ENCODE results near the gene AXIN2.
"Not testable (repeated sequence)": the region's sequence is repeated elsewhere in the genome, so short reads cannot be mapped to it uniquely, and the experiment has no call there.

The AXIN2 gene

DNA sequence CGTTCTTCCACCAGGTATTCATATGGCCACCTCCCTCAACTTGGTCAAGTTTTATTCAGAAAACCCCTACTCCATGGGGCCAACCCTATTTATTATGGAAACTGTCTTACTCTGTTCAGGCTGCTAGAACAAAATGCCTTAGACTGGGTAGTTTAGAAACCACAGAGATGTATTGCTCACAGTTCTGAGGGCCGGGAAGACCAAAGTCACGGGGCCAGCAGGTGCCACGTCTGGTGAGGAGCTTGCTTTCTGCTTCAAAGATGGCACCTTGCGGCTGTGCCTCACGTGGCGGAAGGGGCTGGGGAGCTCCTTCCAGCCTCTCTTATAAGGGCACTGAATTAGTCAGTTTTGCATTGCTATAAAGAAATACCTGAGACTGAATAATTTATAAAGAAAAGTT lies 74.3 kb downstream of the AXIN2 start:
- Mint-ChIP-seq H3K27ac (no peak overlapping the region), H3K4me1 (ENCODE audit: low read depth) (no peaks in the 10 kb centered on the region), H3K27me3 (peaks cover 1% of the 10 kb centered on the region), H3K9me3 (peaks cover 11% of the 10 kb centered on the region), H3K36me3 (ENCODE audit: low read depth) (no peaks in the 10 kb centered on the region), H3K4me3 (no peak overlapping the region)
- intact Hi-C loops (cut with micrococcal nuclease), result no loop called here

DNA sequence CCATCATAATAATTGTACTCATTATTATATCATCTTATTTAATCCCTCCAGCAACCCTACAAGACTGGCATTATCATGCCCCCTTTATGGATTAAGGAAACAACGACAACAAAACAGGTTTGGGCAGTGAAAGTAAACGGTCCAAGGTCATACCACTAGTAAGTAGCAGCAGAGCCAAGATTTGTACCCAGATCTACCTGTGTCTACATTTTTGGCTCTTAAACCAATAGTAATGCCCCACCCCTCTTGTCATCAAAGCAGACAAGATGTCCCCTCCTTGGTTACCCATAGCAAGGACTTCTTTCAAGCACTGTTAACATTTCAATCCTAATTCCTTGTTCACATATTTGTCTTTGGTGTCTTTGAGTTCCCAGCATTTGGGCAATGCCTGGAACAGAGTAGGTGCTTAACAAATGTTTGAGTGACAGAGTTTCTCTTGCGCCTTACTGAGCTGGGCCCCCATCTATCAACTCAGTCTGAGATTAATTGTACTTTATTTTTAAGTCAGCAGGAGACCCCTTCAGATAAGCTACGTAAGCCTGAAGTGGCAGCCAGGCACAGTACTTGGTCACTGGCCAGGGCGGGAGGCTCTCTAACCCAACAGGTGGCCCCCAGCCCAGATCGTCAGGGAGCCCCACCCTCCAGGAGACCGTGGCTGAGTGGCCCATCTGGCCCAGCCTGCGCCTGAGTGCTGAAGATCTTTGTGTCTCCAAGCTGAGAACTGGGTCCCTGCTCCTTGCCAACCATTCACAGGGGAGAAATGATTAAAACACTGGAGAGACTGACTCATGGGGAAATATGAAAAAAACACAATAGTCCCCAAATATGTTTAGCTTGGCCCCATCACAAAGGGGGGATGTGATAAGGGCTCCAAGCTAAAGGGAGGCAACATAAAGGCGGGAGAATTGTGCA lies 75.8 kb downstream of the AXIN2 start:
- H3K4me3 Mint-ChIP-seq, result no peak overlapping the region
- peaks cover 1% of the 10 kb centered on the region for H3K27me3 Mint-ChIP-seq
- H3K4me1 Mint-ChIP-seq (ENCODE audit: low read depth), result no peaks in the 10 kb centered on the region
- no peak overlapping the region for H3K27ac Mint-ChIP-seq
- H3K9me3 Mint-ChIP-seq, result peaks cover 16% of the 10 kb centered on the region
- intact Hi-C loops (cut with micrococcal nuclease), result no loop called here
- no peaks in the 10 kb centered on the region for H3K36me3 Mint-ChIP-seq (ENCODE audit: low read depth)

DNA sequence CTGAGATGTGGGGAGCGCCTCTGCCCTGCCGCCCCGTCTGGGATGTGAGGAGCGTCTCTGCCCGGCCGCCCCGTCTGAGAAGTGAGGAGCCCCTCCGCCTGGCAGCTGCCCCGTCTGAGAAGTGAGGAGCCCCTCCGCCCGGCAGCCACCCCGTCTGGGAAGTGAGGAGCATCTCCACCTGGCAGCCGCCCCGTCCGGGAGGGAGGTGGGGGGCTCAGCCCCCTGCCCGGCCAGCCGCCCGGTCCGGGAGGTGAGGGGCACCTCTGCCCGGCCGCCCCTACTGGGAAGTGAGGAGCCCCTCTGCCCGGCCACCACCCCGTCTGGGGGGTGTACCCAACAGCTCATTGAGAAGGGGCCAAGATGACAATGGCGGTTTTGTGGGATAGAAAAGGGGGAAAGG lies 77.0 kb downstream of the AXIN2 start:
- H3K4me3 Mint-ChIP-seq; intact Hi-C loops (cut with micrococcal nuclease); H3K4me1 Mint-ChIP-seq (ENCODE audit: low read depth); H3K27me3 Mint-ChIP-seq; H3K36me3 Mint-ChIP-seq (ENCODE audit: low read depth); H3K27ac Mint-ChIP-seq: not testable (repeated sequence)
- H3K9me3 Mint-ChIP-seq, result peaks cover 16% of the 10 kb centered on the region

DNA sequence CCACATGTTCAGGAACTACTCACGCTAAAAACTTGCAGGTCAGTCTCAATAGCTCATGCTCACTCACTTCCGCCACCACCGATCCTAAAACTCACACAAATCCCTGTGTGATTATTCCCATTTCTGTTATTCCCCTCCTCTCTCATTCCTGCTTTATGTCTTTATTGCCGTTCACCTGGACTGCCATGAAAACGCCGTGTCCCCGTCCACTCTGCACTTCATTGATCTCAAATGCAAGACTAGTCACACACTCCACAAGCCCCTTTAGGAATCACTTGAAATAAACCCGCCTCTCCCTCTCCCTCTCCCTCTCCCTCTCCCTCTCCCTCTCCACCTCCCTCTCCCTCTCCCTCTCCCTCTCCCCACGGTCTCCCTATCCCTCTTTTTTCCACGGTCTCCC lies 78.0 kb downstream of the AXIN2 start:
- Mint-ChIP-seq H3K4me3 (no peak overlapping the region), H3K27ac (no peak overlapping the region), H3K27me3 (no peaks in the 10 kb centered on the region), H3K4me1 (ENCODE audit: low read depth) (no peaks in the 10 kb centered on the region), H3K36me3 (ENCODE audit: low read depth) (no peaks in the 10 kb centered on the region), H3K9me3 (peaks cover 16% of the 10 kb centered on the region)
- intact Hi-C loops (cut with micrococcal nuclease), result no loop called here

DNA sequence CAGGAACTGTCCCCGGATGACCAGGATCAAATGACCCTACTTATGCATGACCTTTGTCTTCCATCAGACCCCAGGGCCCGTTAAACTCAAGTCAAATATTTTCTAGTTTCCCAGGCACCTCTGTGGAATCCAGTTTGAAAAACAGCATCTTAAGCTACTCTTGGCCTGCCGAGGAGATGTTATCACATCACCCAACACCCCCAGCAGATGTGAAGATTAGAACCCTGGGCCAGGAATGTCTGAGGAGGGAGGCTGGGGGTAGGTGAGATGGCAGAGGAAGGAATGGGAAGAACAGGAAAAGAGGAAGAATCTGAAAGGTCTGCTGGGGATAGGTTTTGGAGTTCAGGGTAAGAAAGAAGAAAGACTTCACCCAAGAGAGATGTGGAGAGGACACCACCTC lies 79.2 kb downstream of the AXIN2 start:
- intact Hi-C loops (cut with micrococcal nuclease), result no loop called here
- Mint-ChIP-seq H3K4me3 (no peak overlapping the region), H3K4me1 (ENCODE audit: low read depth) (no peaks in the 10 kb centered on the region), H3K27ac (no peak overlapping the region), H3K27me3 (no peaks in the 10 kb centered on the region), H3K36me3 (ENCODE audit: low read depth) (no peaks in the 10 kb centered on the region), H3K9me3 (peaks cover 16% of the 10 kb centered on the region)

DNA sequence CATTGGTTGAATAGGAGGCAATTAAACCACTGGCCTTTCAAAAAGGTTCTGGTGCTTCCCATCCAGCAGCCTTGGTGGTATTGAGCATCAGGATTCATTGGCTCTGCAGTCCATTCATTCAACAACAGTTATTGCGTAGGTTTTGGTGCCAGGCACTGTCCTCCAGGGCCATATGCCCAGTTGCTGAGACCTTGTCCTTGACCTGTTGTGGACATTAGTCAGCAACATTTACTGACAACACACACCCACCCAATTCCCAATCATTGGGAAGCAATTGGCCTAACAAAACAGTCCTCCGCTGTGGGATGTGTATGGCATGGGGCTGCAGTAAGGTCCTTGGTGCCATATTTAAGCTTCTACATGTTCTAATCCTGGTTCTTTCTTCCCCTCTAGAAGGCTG lies 82.2 kb downstream of the AXIN2 start:
- Mint-ChIP-seq H3K9me3 (peaks cover 16% of the 10 kb centered on the region), H3K27me3 (no peaks in the 10 kb centered on the region), H3K36me3 (ENCODE audit: low read depth) (no peaks in the 10 kb centered on the region), H3K4me1 (ENCODE audit: low read depth) (no peaks in the 10 kb centered on the region), H3K27ac (no peak overlapping the region), H3K4me3 (no peak overlapping the region)
- intact Hi-C loops (cut with micrococcal nuclease), result no loop called here

Measured in dendritic cell treated with granulocyte-macrophage colony-stimulating factor and Interleukin-4, amounts not matched to agents 40 ng/mL and 50 ng/mL, for 4 days (primary cell).